Esophagus (tissue), 2 donors: ENCODE measurements around the gene GPR137. TPM values are rescaled to one million over a fixed set of nuclear protein-coding genes. Genes with fewer than 3 reads are reported as not detected.

Source experiments
- H3K27ac ChIP-seq, 2 donors: one replicate each; pipeline ENCODE4 v1.5.1; 2013; ENCODE audit warnings: low read depth in 2 of 2, mild to moderate bottlenecking in 2 of 2, inconsistent platforms in 1 of 2, low read length in 1 of 2, moderate library complexity in 1 of 2
- H3K27me3 ChIP-seq, 2 donors: one replicate each; pipeline ENCODE4 v1.6.1; 2013; ENCODE audit warnings: low read length in 2 of 2, control low read depth in 1 of 2, mild to moderate bottlenecking in 1 of 2; ENCODE audit not compliant: insufficient read depth in 2 of 2, control insufficient read depth in 1 of 2
- H3K36me3 ChIP-seq, 2 donors: one replicate each; pipeline ENCODE4 v1.6.1; 2013; ENCODE audit warnings: low read length in 1 of 2; ENCODE audit not compliant: control insufficient read depth in 2 of 2, insufficient read depth in 2 of 2
- H3K4me1 ChIP-seq, 2 donors: one replicate each; pipeline ENCODE4 v1.6.1; 2013; ENCODE audit warnings: low read length in 1 of 2; ENCODE audit not compliant: control insufficient read depth in 2 of 2, insufficient read depth in 2 of 2
- H3K4me3 ChIP-seq, 2 donors: one replicate each; pipeline ENCODE4 v1.5.1; 2013; ENCODE audit warnings: low read length in 2 of 2, mild to moderate bottlenecking in 2 of 2, low read depth in 1 of 2, moderate library complexity in 1 of 2
- H3K9me3 ChIP-seq, 2 donors: one replicate each; pipeline ENCODE4 v1.6.1; 2013; ENCODE audit warnings: mild to moderate bottlenecking in 2 of 2, low read depth in 1 of 2, low read length in 1 of 2, moderate library complexity in 1 of 2; ENCODE audit not compliant: control insufficient read depth in 2 of 2, insufficient read depth in 1 of 2
- WGBS, 2 donors: extraction: QIAGEN DNeasy Blood & Tissue Kit; methylation state at CpG; one replicate each; pipeline ENCODE4 v1.1.7; 2013; 5-methylcytosine and 5-hydroxymethylcytosine counted together
- polyA plus RNA-seq, 2 donors: library from polyadenylated mRNA; stranded (reverse); fragments of 200-250 nt; gene quantifications; one replicate each; pipeline ENCODE4 v1.2.3, GENCODE V29; 2013
- donor health status: healthy with polysubstance abuse.
- donor health status: Bipolar disorder and iron deficiency.

Gene GPR137
- polyA plus RNA-seq, 2 donors, result 18.6 to 22.7 TPM

- Histone ChIP-seq H3K27me3 (no peaks in the 10 kb centered on the region), H3K36me3 (peaks cover 5 to 22% of the 10 kb centered on the region in 2 donors), H3K4me3 (peak overlapping the region; percentile 57 to 58), H3K27ac (peak overlapping the region; percentile 96), H3K9me3 (no peaks in the 10 kb centered on the region), H3K4me1 (peaks cover 4 to 20% of the 10 kb centered on the region in 2 donors)
- 1 to 2% methylated on average over 33 to 34 of the region's 34 CpGs for WGBS, 2 donors
These were observed 16.6 kb upstream of the GPR137 start for GRCh38 chr11:64268893-64269539.

DNA sequence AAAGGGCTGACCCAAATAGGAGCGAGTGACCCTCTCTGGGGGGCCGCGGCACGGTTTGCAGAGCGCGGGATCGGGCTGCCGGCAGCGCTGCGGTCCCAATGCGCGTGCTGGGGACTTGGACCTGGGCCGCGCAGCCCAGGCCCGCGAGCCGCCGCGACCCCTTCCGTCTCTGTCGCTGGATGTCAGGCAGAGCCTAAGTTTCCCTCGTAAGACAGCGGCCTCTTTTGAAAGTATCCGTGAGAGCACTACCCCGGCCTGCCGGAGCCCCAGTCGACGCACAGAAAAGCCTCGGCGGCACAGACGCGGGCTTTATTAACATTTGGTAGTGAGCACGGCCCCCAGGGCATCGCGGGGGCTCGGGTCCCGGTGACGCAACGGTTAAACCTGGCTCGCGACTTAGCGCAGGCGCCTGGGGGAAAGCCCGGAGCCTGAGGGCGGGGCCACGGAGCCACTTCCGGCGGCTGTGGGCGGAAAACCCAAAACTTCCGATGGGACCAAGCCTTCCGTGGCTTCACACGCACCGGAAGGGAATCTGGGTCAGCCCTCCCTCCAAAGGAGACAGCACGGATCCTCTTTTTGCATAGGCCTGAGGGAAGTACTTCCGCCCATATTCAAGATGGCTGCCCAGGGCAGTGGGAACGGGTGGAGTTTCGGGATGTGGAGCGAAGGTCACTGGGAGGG lies 16.0 kb upstream of the GPR137 start:
- H3K4me1 ChIP-seq, result peaks cover 4 to 20% of the 10 kb centered on the region in 2 donors
- H3K4me3 ChIP-seq, result peak overlapping the region; percentile 57 to 58
- H3K27ac ChIP-seq, result peak overlapping the region; percentile 96
- H3K9me3 ChIP-seq, result no peaks in the 10 kb centered on the region
- 0% methylated on average over 52 to 58 of the region's 58 CpGs for WGBS, 2 donors
- H3K36me3 ChIP-seq, result peaks cover 0 to 20% of the 10 kb centered on the region in 2 donors
- H3K27me3 ChIP-seq, result no peaks in the 10 kb centered on the region

DNA sequence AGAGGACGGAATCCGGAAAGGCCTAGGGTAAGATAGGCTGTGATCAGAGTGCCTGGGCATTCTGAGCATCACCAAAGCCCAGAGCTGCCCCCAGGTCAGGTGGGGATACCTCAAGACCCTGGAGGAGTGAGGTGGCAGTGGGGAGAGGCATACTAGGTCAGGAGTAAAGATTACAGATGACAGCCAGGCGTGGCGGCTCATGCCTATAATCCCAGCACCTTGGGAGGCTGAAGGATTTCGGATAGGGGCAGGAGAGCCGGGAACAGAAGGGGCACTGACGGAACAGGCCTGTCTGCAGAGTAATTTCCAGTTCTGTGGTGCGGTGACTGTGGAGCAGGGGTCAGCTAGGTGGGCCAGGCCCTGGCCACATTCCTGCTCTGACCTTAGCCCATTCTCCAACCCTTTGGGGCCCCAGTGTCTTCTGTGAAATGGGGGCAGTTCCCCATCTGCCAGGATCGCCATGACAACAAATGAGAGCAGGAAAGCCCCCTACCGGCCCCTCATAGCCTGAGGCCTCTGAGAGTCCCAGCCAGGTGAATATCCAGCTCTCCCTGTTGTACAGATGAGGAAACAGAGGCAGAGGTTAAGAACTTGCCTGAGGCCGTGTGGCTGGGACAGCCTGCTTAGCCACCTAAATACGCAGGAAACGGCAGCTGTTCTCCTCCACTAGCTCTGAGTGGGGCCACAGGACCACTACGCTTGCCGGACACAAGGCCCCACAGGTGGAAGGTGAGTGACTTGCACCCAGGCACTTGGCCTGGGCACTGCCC lies 10.4 kb upstream of the GPR137 start:
- no peaks in the 10 kb centered on the region for H3K9me3 ChIP-seq
- H3K27ac ChIP-seq, result peak overlapping the region; percentile 48 to 85
- no peak overlapping the region for H3K4me3 ChIP-seq
- no peaks in the 10 kb centered on the region for H3K27me3 ChIP-seq
- H3K36me3 ChIP-seq, result peaks cover 0 to 13% of the 10 kb centered on the region in 2 donors
- WGBS, 2 donors, result 90 to 91% methylated on average over 15 of the region's 15 CpGs
- peaks cover 0 to 9% of the 10 kb centered on the region in 2 donors for H3K4me1 ChIP-seq

GRCh38 chr11:64275841-64276240 lies 9.8 kb upstream of the GPR137 start:
- H3K4me3 ChIP-seq, result no peak overlapping the region
- no peaks in the 10 kb centered on the region for H3K9me3 ChIP-seq
- H3K4me1 ChIP-seq, result peaks cover 0 to 9% of the 10 kb centered on the region in 2 donors
- 66 to 80% methylated on average over 2 of the region's 2 CpGs for WGBS, 2 donors
- H3K27ac ChIP-seq, result peak overlapping the region; percentile 48 to 85
- peaks cover 0 to 13% of the 10 kb centered on the region in 2 donors for H3K36me3 ChIP-seq
- H3K27me3 ChIP-seq, result no peaks in the 10 kb centered on the region

- WGBS, 2 donors, result 58 to 68% methylated on average over 17 of the region's 17 CpGs
- Histone ChIP-seq H3K27ac (peak overlapping the region; percentile 50 to 52), H3K4me3 (no peak overlapping the region), H3K27me3 (no peaks in the 10 kb centered on the region), H3K9me3 (no peaks in the 10 kb centered on the region), H3K36me3 (peaks cover 0 to 14% of the 10 kb centered on the region in 2 donors), H3K4me1 (peaks cover 0 to 9% of the 10 kb centered on the region in 2 donors)
These were observed 8.8 kb upstream of the GPR137 start for GRCh38 chr11:64276653-64277431.

DNA sequence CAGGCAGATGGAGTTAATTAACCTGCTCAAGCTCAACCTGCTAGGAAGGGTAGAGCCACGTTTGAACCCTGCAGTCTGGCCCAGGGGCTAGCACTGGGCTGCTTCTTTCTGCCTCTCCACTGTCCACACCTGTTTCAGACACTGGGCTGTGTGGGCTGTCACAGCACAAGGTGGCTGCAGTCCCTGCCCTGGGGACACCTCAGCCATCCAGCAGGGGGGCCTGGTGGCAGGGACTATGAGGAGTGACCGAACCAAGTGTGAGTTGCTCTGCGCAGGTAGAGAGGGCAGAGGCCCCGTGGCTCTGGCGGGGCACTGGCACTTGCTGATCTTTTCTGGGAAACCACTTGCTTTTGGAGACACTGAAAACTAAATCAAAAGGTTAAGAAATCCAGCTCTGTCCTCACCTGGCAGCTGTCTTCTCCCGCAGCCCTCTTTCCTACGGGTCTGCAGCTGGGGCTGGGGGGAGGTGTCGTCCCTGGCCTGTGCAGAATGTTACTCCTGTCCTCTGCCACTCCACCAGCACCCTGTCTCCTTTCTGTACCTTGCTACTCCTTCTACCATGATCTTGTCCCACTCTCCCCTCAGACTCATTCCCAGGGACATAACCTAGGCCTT lies 7.0 kb upstream of the GPR137 start:
- no peak overlapping the region for H3K27ac ChIP-seq
- H3K36me3 ChIP-seq, result peaks cover 0 to 17% of the 10 kb centered on the region in 2 donors
- H3K4me1 ChIP-seq, result peaks cover 0 to 17% of the 10 kb centered on the region in 2 donors
- H3K4me3 ChIP-seq, result no peak overlapping the region
- no peaks in the 10 kb centered on the region for H3K9me3 ChIP-seq
- 85 to 88% methylated on average over 8 of the region's 8 CpGs for WGBS, 2 donors
- no peaks in the 10 kb centered on the region for H3K27me3 ChIP-seq

GRCh38 chr11:64281957-64282770 lies 3.5 kb upstream of the GPR137 start:
- Histone ChIP-seq H3K27me3 (no peaks in the 10 kb centered on the region), H3K4me1 (peaks cover 6 to 24% of the 10 kb centered on the region in 2 donors), H3K9me3 (no peaks in the 10 kb centered on the region), H3K4me3 (no peak overlapping the region), H3K36me3 (peaks cover 0 to 10% of the 10 kb centered on the region in 2 donors), H3K27ac (no peak overlapping the region)
- WGBS, 2 donors, result 94 to 95% methylated on average over 22 of the region's 22 CpGs

DNA sequence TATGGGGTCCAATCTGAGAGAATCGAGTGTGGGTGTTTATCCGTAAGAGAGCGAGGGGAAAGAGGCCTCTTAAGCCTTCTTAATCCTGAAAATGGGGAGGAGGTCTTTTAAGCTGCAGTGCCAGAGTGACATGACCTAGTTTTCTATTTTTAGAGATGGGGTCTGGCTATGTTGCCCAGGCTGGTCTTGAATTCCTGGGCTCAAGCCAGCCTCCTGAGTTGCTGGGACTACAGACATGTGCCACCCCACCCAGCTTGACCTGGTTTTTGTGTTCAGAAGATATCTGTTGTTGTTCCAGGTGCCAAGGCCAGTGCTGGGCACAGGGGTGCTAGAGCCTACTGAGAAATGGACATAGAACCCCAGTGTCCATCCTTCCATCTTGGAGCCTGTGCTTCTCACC lies 2.6 kb upstream of the GPR137 start:
- WGBS, 2 donors, result 82 to 83% methylated on average over 3 of the region's 3 CpGs
- Histone ChIP-seq H3K9me3 (no peaks in the 10 kb centered on the region), H3K27me3 (no peaks in the 10 kb centered on the region), H3K36me3 (peaks cover 0 to 10% of the 10 kb centered on the region in 2 donors), H3K4me3 (peak overlapping the region in 1 of 2 donors; percentile 24), H3K4me1 (peaks cover 6 to 24% of the 10 kb centered on the region in 2 donors), H3K27ac (peak overlapping the region in 1 of 2 donors; percentile 72)
